Renal cortical epithelial cell (primary cell): Measurements from ENCODE around the gene DOCK8. TPM values are rescaled to one million over a fixed set of nuclear protein-coding genes. Genes with fewer than 3 reads are reported as not detected.
"Not testable (repeated sequence)": the region's sequence is repeated elsewhere in the genome, so short reads cannot be mapped to it uniquely, and the experiment has no call there.

Experiments
- DNase-seq: peaks from one replicate; pipeline ENCODE4 v3.0.0-alpha.2; 2011; ENCODE audit warnings: low read depth
- total RNA-seq: library from RNA; depleted of rRNA; stranded (reverse); fragments of >200 nt; gene quantifications from 2 replicates; pipeline ENCODE4 v1.2.3, GENCODE V29; 2014

The DOCK8 gene
- total RNA-seq, result 0.85 and 1.6 TPM in 2 replicates

GRCh38 chr9:214648-215493 lies at the start of gene DOCK8:
TSS of gene DOCK8 (plus strand) at chr9:214865. CDS start at chr9:214977, 112 bp downstream.
- DNase-seq, result no peak

GRCh38 chr9:169757-170156 lies 44.9 kb upstream of the DOCK8 start:
- not testable (repeated sequence) for DNase-seq

DNA sequence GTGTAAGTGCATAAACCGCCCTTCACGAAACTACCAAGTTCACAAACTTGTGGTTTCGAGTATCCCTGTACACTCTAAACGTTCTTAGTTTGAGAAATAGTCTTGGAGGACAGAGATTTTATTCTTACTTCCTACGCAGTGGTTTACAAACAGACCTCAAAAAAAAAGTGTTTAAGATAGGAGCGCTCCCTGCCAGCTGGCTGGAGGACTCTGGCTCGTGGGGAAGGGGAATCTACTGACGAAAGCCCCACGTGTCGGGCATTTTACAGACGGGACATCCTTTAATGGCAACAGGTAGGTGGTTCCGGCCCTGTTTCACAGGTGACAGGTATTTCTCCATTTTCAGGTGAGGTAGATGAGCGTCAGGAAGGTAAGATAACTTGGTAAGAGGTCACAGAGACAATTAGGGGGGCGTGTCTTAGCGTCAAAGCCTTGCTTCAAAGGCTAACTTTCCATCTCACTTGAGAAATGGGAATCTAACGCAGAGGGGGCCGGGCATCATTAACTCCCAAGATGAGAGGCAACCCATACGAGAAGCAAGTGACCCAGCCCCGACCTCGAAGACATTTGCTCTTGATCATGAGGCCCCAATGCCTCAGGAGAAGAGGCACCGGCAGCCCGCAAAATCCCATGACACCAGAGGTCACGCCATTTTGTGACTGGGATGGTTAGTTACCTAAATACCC lies 36.4 kb upstream of the DOCK8 start:
- not testable (repeated sequence) for DNase-seq

- DNase-seq, result peak; percentile 72
Measured at GRCh38 chr9:178970-179383, 35.7 kb upstream of the DOCK8 start, which contains the start of gene ZNG1A. TSS of gene ZNG1A (minus strand) at chr9:179056. CDS start at chr9:178969, 87 bp downstream.

GRCh38 chr9:199601-200000 lies 15.1 kb upstream of the DOCK8 start:
- not testable (repeated sequence) for DNase-seq

DNA sequence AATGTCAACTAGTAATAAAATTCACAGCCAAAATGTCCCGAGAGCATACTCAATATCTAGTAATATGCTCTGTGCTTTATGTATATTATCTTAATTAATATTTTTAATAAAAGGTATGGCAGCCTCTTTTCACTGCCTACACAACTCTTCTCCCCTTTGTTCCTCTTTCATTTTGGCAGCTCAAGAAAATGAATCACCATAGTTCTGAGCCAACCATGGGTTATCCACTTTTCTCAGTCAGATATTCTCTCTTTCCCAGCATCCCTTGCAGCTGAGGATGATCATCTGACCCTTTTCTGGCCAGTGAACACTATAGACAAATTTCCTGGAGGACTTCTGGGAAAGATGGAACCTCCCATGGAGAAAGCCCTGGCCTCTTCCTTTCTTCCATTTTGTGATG lies 8.2 kb upstream of the DOCK8 start:
- DNase-seq, result no peak

DNA sequence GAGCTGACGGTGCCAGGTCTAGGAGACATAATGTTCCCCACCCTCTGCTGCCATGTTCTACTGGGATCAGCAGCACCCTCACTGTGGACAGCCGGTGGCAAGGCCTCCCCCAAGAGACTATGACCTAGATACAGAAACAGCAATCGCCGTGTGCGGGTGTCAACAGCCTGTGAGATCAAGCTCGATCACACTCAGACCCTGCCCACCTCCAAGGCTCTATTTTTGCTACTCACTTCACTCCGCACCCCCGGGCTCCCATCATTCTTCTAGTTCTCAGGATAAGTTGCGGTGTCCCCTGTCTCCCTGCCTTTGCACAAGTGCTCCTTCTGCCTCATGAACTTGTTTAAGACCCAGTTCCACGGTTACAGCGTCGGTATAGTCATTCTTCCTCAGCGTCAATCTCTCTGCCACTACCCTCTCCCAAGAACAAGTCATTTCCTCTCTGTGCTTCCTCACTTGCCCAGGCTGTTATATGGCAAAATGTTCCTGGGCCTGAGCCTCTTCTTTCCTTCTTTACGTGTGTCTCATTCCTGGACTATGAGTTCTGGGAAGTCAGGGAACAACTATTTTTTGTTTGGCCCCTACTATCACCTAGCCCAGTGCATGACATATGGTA lies 5.4 kb upstream of the DOCK8 start:
- DNase-seq, result no peak

- DNase-seq, result no peak
Measured at GRCh38 chr9:211036-211435, 3.6 kb upstream of the DOCK8 start.

GRCh38 chr9:211557-211956 lies 3.1 kb upstream of the DOCK8 start:
- DNase-seq, result peak; percentile 23

GRCh38 chr9:212297-212696 lies 2.4 kb upstream of the DOCK8 start:
- DNase-seq, result no peak

- not testable (repeated sequence) for DNase-seq
Measured at GRCh38 chr9:213901-214300, 764 bp upstream of the DOCK8 start.

DNA sequence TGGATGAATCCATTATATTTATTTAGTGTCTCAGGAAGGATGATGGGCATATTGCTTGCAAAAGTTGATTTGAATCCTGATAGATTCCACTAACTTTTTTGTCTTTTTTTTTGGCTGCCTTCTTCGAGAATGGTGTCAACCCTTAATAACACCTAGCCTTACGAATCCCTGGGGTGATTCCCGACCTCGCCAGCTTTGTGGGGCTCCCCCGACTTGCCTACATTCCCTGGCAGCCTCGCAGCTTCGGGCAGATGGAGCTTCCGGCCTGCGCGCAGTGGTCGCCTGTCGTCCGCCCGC lies 366 bp upstream of the DOCK8 start:
- DNase-seq, result no peak

DNA sequence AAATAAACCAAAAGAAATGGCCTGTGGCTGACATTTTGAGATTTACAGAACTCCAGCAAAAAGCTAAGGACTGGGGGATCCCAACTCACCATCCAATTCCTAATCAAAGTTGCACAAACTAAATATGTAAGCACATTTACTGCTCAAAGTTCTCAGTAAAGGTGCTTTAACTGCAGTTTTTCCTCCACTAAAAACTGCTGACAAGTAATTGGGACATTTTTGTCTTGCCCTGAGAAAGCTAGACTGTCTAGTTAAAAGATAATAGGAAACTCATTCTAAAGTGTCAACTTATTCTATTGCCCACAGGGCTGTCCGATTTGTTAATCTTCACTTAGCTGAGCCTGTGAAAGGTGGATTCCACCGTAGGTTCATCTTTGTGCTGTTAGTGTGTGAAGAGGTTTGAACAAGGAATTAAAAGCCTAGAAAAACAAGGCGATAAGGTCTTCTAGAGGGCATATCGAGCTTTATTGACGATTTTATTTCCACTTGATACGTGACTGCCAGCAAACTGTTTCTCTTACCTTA lies 1.0 kb downstream of the DOCK8 start:
- peak; percentile 53 for DNase-seq

GRCh38 chr9:216866-217265 lies 2.2 kb downstream of the DOCK8 start:
- peak; percentile 59 for DNase-seq

GRCh38 chr9:217950-218349 lies 3.3 kb downstream of the DOCK8 start:
- DNase-seq, result peak; percentile 39

DNA sequence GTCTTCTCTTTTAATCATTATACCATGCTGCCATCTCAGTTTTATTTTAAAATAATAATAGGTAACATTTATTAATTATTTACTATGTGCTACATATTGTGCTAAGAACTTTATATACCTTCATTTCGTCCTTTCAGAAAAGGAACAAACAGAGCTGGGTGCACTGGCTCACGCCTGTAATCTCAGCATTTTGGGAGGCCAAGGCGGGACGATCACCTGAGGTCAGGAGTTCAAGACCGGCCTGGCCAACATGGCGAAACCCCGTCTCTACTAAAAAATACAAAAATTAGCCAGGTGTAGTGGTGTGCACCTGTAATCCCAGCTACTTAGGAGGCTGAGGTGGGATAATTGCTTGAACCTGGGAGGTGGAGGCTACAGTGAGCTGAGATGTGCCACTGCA lies 4.4 kb downstream of the DOCK8 start:
- DNase-seq, result not testable (repeated sequence)

DNA sequence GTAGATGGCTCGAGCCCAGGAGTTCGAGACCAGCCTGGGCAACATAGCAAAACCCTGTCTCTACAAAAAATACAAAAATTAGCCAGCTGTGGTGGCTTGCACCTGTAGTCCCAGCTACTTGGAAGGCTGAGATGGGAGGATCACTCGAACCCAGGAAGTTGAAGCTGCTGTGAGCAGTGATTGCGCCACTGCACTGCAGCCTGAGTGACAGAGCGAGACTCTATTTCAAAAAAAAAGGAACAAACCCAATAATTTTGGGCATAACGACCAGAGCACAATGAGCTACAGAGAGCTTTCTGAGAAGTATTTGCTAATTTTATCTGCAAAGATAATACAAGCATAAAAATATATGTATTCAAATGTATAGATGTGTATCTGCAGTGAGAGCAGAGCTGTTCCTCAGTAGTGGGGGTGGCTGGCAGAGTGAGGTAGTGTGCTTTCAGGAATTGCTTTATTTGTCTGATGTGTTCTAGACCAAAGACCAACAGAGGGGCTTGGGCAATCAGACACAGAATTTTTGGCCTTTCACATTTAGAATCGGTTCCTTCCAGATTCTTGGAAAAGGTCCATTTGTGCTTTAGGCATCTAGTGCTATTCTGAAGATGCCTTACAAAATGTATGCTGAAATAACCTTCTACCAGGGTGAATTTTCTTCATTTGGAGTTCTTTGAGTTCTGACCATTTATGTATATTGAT lies 5.2 kb downstream of the DOCK8 start:
- DNase-seq, result no peak

DNA sequence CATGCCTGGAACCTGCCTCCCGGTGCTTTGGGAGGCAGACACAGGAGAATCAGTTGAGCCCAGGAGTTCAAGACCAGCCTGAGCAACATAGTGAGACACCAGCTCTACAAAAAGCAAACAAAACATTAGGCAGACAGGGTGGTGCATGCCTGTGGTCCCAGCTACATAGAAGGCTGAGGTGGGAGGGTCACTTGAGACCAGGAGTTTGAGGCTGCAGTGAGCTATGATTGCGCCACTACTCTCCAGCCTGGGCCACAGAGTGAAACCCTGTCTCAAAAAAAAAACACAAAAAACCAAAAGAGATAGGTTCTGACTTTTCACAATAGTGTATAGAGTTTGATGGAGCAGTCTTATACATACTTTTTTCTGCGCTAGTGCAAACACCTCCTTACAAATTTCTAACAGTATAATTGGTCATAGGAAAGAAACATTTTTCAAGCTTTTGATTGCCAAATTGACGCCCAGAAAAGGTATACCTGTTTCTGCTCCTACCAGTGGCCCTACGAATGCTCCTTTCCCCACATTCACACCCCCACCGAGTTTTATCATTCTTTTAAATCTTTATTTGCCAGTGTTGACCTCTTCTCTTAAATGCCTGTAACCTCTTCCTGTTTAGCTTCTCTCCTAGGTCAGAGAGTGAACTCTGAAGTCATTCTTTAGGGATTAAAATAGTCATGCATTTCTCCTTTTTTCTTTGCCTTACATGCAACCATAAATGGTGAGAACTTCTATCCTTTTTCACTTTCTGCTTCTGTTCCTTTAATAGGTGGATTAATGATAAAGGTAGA lies 7.5 kb downstream of the DOCK8 start:
- peak; percentile 63 for DNase-seq

- DNase-seq, result peak; percentile 65
Measured at GRCh38 chr9:223152-223551, 8.5 kb downstream of the DOCK8 start.

DNA sequence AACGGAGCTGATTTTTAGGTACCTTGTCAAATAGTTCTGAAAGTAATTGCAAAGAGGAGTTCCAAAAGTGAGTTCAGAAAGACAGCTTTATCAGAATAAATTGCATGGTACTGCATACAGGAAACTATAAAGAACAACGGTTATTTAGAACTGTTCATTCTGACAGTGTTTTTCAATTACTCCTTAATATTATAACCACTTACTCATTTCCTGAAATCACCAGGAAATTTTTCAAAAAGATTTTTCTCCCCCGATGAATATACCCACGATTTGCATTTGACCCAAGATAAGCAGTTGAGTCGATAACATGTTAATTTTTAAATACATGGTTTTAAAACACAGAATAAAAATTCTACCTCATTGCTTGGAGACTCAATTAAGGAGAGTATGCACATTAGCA lies 9.4 kb downstream of the DOCK8 start:
- DNase-seq, result no peak
